Activated T-helper 17 cell treated with anti-CD3 and anti-CD28 coated beads, Interleukin-2, amount 50 U/mL, for 72 hours (primary cell): ENCODE data around the gene HEG1. TPM values are rescaled to one million over a fixed set of nuclear protein-coding genes. Genes with fewer than 3 reads are reported as not detected.
A peak's percentile ranks its signal among the peaks of the same experiment; 100 is the strongest.
"Not testable (repeated sequence)": the region's sequence is repeated elsewhere in the genome, so short reads cannot be mapped to it uniquely, and the experiment has no call there.

Experiments
- ATAC-seq: fragments of 150-1000 bp; cut with Tn5 transposase; replicated peaks from 2 replicates; pipeline ENCODE4 v1.10.0; 2021; ENCODE audit warnings: mild to moderate bottlenecking, moderate library complexity
- H3K27ac Mint-ChIP-seq: one replicate; pipeline ENCODE4 v1.8.0; 2022; ENCODE audit warnings: mixed read lengths
- H3K27me3 Mint-ChIP-seq: one replicate; pipeline ENCODE4 v1.8.0; 2022; ENCODE audit warnings: mixed read lengths
- H3K36me3 Mint-ChIP-seq: one replicate; pipeline ENCODE4 v1.8.0; 2022; ENCODE audit warnings: low read depth, mild to moderate bottlenecking, mixed read lengths
- H3K4me1 Mint-ChIP-seq: one replicate; pipeline ENCODE4 v1.8.0; 2022; ENCODE audit warnings: mixed read lengths
- H3K4me3 Mint-ChIP-seq: one replicate; pipeline ENCODE4 v1.8.0; 2022; ENCODE audit warnings: mild to moderate bottlenecking, mixed read lengths
- H3K9me3 Mint-ChIP-seq: one replicate; pipeline ENCODE4 v1.8.0; 2022; ENCODE audit warnings: mixed read lengths
- total RNA-seq, 2 donors: library from RNA; stranded (reverse); gene quantifications; one replicate each; pipeline ENCODE4 v1.2.3, GENCODE V29; 2022

HEG1 gene
- total RNA-seq: 1 to 10 TPM; 4.6 to 5.5 TPM

GRCh38 chr3:125055913-125056745, at the start of gene HEG1:
TSS of gene HEG1 (minus strand) at chr3:125055997. CDS start at chr3:125055890, 107 bp downstream.
- peak; percentile 73 for ATAC-seq
- Mint-ChIP-seq H3K27me3 (peaks cover 14% of the 10 kb centered on the region), H3K4me1 (peaks cover 31% of the 10 kb centered on the region), H3K36me3 (no peaks in the 10 kb centered on the region), H3K4me3 (peak within 1 kb of the TSS; percentile 85), H3K27ac (peak within 1 kb of the TSS; percentile 72), H3K9me3 (no peaks in the 10 kb centered on the region)

GRCh38 chr3:125105116-125105515, 49.3 kb upstream of the HEG1 start:
- Mint-ChIP-seq H3K27ac (no peak overlapping the region), H3K4me3 (no peak overlapping the region), H3K27me3 (peaks cover 19% of the 10 kb centered on the region), H3K36me3 (no peaks in the 10 kb centered on the region), H3K9me3 (no peaks in the 10 kb centered on the region), H3K4me1 (no peaks in the 10 kb centered on the region)
- no peak for ATAC-seq

- Mint-ChIP-seq H3K36me3 (no peaks in the 10 kb centered on the region), H3K9me3 (peaks cover 4% of the 10 kb centered on the region), H3K4me1 (no peaks in the 10 kb centered on the region), H3K27ac (no peak overlapping the region), H3K27me3 (peaks cover 23% of the 10 kb centered on the region), H3K4me3 (no peak overlapping the region)
- no peak for ATAC-seq
Observed at GRCh38 chr3:125104639-125105038, 48.8 kb upstream of the HEG1 start.

- peaks cover 4% of the 10 kb centered on the region for H3K9me3 Mint-ChIP-seq
- ATAC-seq: no peak
- H3K27me3 Mint-ChIP-seq: peaks cover 20% of the 10 kb centered on the region
Observed at GRCh38 chr3:125103406-125103805, 47.6 kb upstream of the HEG1 start.

GRCh38 chr3:125102470-125102869, 46.7 kb upstream of the HEG1 start:
- Mint-ChIP-seq H3K36me3 (no peaks in the 10 kb centered on the region), H3K27ac (no peak overlapping the region), H3K4me1 (no peaks in the 10 kb centered on the region), H3K4me3 (no peak overlapping the region), H3K9me3 (peaks cover 4% of the 10 kb centered on the region), H3K27me3 (peaks cover 20% of the 10 kb centered on the region)
- ATAC-seq: no peak

More at GRCh38 chr3:125103406-125103805, 47.6 kb upstream of the HEG1 start:
- no peaks in the 10 kb centered on the region for H3K4me1 Mint-ChIP-seq
- H3K27ac Mint-ChIP-seq: no peak overlapping the region
- H3K4me3 Mint-ChIP-seq: no peak overlapping the region
- no peaks in the 10 kb centered on the region for H3K36me3 Mint-ChIP-seq

GRCh38 chr3:125098611-125099291, 43.0 kb upstream of the HEG1 start:
- H3K4me1 Mint-ChIP-seq: no peaks in the 10 kb centered on the region
- no peak for ATAC-seq

GRCh38 chr3:125090649-125091048, 34.9 kb upstream of the HEG1 start:
- ATAC-seq: no peak
- Mint-ChIP-seq H3K4me3 (no peak overlapping the region), H3K9me3 (no peaks in the 10 kb centered on the region), H3K4me1 (no peaks in the 10 kb centered on the region), H3K27ac (no peak overlapping the region), H3K27me3 (peaks cover 5% of the 10 kb centered on the region), H3K36me3 (no peaks in the 10 kb centered on the region)

More at GRCh38 chr3:125098611-125099291, 43.0 kb upstream of the HEG1 start:
- peaks cover 13% of the 10 kb centered on the region for H3K27me3 Mint-ChIP-seq
- no peak overlapping the region for H3K4me3 Mint-ChIP-seq
- no peaks in the 10 kb centered on the region for H3K36me3 Mint-ChIP-seq
- peaks cover 4% of the 10 kb centered on the region for H3K9me3 Mint-ChIP-seq
- no peak overlapping the region for H3K27ac Mint-ChIP-seq

- Mint-ChIP-seq H3K4me1 (no peaks in the 10 kb centered on the region), H3K27me3 (peaks cover 5% of the 10 kb centered on the region), H3K27ac (no peak overlapping the region), H3K36me3 (no peaks in the 10 kb centered on the region), H3K4me3 (no peak overlapping the region), H3K9me3 (no peaks in the 10 kb centered on the region)
- ATAC-seq: no peak
Observed at GRCh38 chr3:125087768-125088391, 32.1 kb upstream of the HEG1 start.

- H3K27me3 Mint-ChIP-seq: no peaks in the 10 kb centered on the region
- H3K36me3 Mint-ChIP-seq: no peaks in the 10 kb centered on the region
- ATAC-seq: no peak
- no peaks in the 10 kb centered on the region for H3K9me3 Mint-ChIP-seq
- H3K4me1 Mint-ChIP-seq: no peaks in the 10 kb centered on the region
- H3K27ac Mint-ChIP-seq: no peak overlapping the region
- no peak overlapping the region for H3K4me3 Mint-ChIP-seq
Observed at GRCh38 chr3:125085166-125085565, 29.4 kb upstream of the HEG1 start.

GRCh38 chr3:125083776-125084175, 28.0 kb upstream of the HEG1 start:
- Mint-ChIP-seq H3K27ac (no peak overlapping the region), H3K36me3 (no peaks in the 10 kb centered on the region), H3K4me3 (no peak overlapping the region), H3K4me1 (no peaks in the 10 kb centered on the region), H3K9me3 (no peaks in the 10 kb centered on the region), H3K27me3 (no peaks in the 10 kb centered on the region)
- ATAC-seq: no peak

GRCh38 chr3:125082339-125082738, 26.5 kb upstream of the HEG1 start:
- not testable (repeated sequence) for H3K27ac Mint-ChIP-seq, H3K4me1 Mint-ChIP-seq, H3K9me3 Mint-ChIP-seq, ATAC-seq, H3K4me3 Mint-ChIP-seq, H3K27me3 Mint-ChIP-seq, H3K36me3 Mint-ChIP-seq

GRCh38 chr3:125080077-125080476, 24.3 kb upstream of the HEG1 start:
- Mint-ChIP-seq H3K4me3 (no peak overlapping the region), H3K27ac (no peak overlapping the region), H3K4me1 (no peaks in the 10 kb centered on the region), H3K27me3 (no peaks in the 10 kb centered on the region), H3K9me3 (no peaks in the 10 kb centered on the region), H3K36me3 (no peaks in the 10 kb centered on the region)
- no peak for ATAC-seq

- Mint-ChIP-seq H3K36me3 (no peaks in the 10 kb centered on the region), H3K27me3 (no peaks in the 10 kb centered on the region), H3K4me1 (no peaks in the 10 kb centered on the region), H3K4me3 (no peak overlapping the region), H3K9me3 (no peaks in the 10 kb centered on the region), H3K27ac (no peak overlapping the region)
- no peak for ATAC-seq
Observed at GRCh38 chr3:125079675-125080045, 23.9 kb upstream of the HEG1 start.

GRCh38 chr3:125078951-125079674, 23.3 kb upstream of the HEG1 start:
- Mint-ChIP-seq H3K4me3 (no peak overlapping the region), H3K36me3 (no peaks in the 10 kb centered on the region), H3K27me3 (no peaks in the 10 kb centered on the region), H3K9me3 (no peaks in the 10 kb centered on the region), H3K4me1 (no peaks in the 10 kb centered on the region), H3K27ac (no peak overlapping the region)
- ATAC-seq: no peak
